Measurements from ENCODE around the gene TGFB1. TPM values are rescaled to one million over a fixed set of nuclear protein-coding genes. Genes with fewer than 3 reads are reported as not detected.

The TGFB1 gene
- total and polyA plus RNA-seq, 2 of the 13 experiments (the other 11 are each of a cell fraction or from before 2014, with no cell fraction given) = 4.1 to 5.4 TPM

GRCh38 chr19:41310033-41310831, 43.5 kb downstream of the TGFB1 start, which contains the start of gene CCDC97 (continued):
- TF ChIP-seq ZBTB43 (CRISPR knock-in tag; conservative IDR thresholded peaks at IDR 0.05) (0 out of 2 replicates have a peak, but pooled peaks have one; percentile 31), ZIK1 (CRISPR knock-in tag; IDR thresholded peaks at IDR 0.05; ENCODE audit: borderline replicate concordance, low read depth) (no peak), AFF4 (CRISPR knock-in tag; IDR thresholded peaks at IDR 0.05) (no peak), ARID4A (CRISPR knock-in tag; IDR thresholded peaks at IDR 0.05; ENCODE audit: borderline replicate concordance) (peak; percentile 88), ZZZ3 (CRISPR knock-in tag; IDR thresholded peaks at IDR 0.05; ENCODE audit: borderline replicate concordance) (peak; percentile 85; the same call in 1 of the 2 replicates), HMG20A (CRISPR knock-in tag; IDR thresholded peaks at IDR 0.05; ENCODE audit: borderline replicate concordance) (no peak), LRRFIP1 (CRISPR knock-in tag; conservative IDR thresholded peaks at IDR 0.05) (no peak), SNAI1 (CRISPR knock-in tag; IDR thresholded peaks at IDR 0.05; ENCODE audit: borderline replicate concordance) (no peak; the same call in 1 of the 2 replicates), ZNF589 (CRISPR knock-in tag; conservative IDR thresholded peaks at IDR 0.05) (no peak), ZBTB1 (CRISPR knock-in tag; IDR thresholded peaks at IDR 0.05; ENCODE audit: borderline replicate concordance) (no peak; the same call in 1 of the 2 replicates), ZNF841 (CRISPR knock-in tag; IDR thresholded peaks at IDR 0.05; ENCODE audit: borderline replicate concordance) (no peak), SNAPC2 (CRISPR knock-in tag; IDR thresholded peaks at IDR 0.05) (0 out of 2 replicates have a peak, but pooled peaks have one; percentile 62), ZNF879 (CRISPR knock-in tag; IDR thresholded peaks at IDR 0.05) (peak; percentile 93), E2F2 (CRISPR knock-in tag; IDR thresholded peaks at IDR 0.05; ENCODE audit: borderline replicate concordance) (0 out of 2 replicates have a peak, but pooled peaks have one; percentile 44)

Measured in HepG2 (cell line).